ENCODE results near the gene MPDU1.
A peak's percentile ranks its signal among the peaks of the same experiment; 100 is the strongest.
"Not testable (repeated sequence)": the region's sequence is repeated elsewhere in the genome, so short reads cannot be mapped to it uniquely, and the experiment has no call there.

MPDU1 gene

GRCh38 chr17:7586673-7587419 lies 3.2 kb downstream of the MPDU1 start:
- Histone ChIP-seq H3K9ac (ENCODE audit: low read depth, low read length) (no peak overlapping the region), H3K9me3 (ENCODE audit: control insufficient read depth, insufficient read depth, low read length) (no peaks in the 10 kb centered on the region), H3K36me3 (ENCODE audit: insufficient read depth, low read length) (no peaks in the 10 kb centered on the region), H3K4me1 (ENCODE audit: insufficient read depth, low read length) (peaks cover 23% of the 10 kb centered on the region; the same call in 1 of the 2 replicates)

GRCh38 chr17:7587420-7588151 lies 3.9 kb downstream of the MPDU1 start:
- H3K9ac ChIP-seq (ENCODE audit: low read depth, low read length) = peak overlapping the region; percentile 87; the same call in 1 of the 2 replicates
- H3K36me3 ChIP-seq (ENCODE audit: insufficient read depth, low read length) = peaks cover 3% of the 10 kb centered on the region; the same call in 1 of the 2 replicates
- H3K9me3 ChIP-seq (ENCODE audit: control insufficient read depth, insufficient read depth, low read length) = no peaks in the 10 kb centered on the region
- peaks cover 23% of the 10 kb centered on the region; the same call in 1 of the 2 replicates for H3K4me1 ChIP-seq (ENCODE audit: insufficient read depth, low read length)

- peaks cover 3% of the 10 kb centered on the region for H3K36me3 ChIP-seq (ENCODE audit: insufficient read depth, low read length)
- peak overlapping the region; percentile 87 for H3K9ac ChIP-seq (ENCODE audit: low read depth, low read length)
- peaks cover 23% of the 10 kb centered on the region; the same call in 1 of the 2 replicates for H3K4me1 ChIP-seq (ENCODE audit: insufficient read depth, low read length)
Measured at GRCh38 chr17:7588553-7589203, 5.0 kb downstream of the MPDU1 start.

GRCh38 chr17:7589204-7589868 lies 5.7 kb downstream of the MPDU1 start:
- H3K4me1 ChIP-seq (ENCODE audit: insufficient read depth, low read length) = peaks cover 23% of the 10 kb centered on the region; the same call in 1 of the 2 replicates
- peak overlapping the region; percentile 87 for H3K9ac ChIP-seq (ENCODE audit: low read depth, low read length)
- H3K9me3 ChIP-seq (ENCODE audit: control insufficient read depth, insufficient read depth, low read length) = no peaks in the 10 kb centered on the region
- H3K36me3 ChIP-seq (ENCODE audit: insufficient read depth, low read length) = peaks cover 3% of the 10 kb centered on the region

More at GRCh38 chr17:7588553-7589203, 5.0 kb downstream of the MPDU1 start:
- H3K9me3 ChIP-seq (ENCODE audit: control insufficient read depth, insufficient read depth, low read length) = no peaks in the 10 kb centered on the region

- peaks cover 23% of the 10 kb centered on the region; the same call in 1 of the 2 replicates for H3K4me1 ChIP-seq (ENCODE audit: insufficient read depth, low read length)
- H3K9me3 ChIP-seq (ENCODE audit: control insufficient read depth, insufficient read depth, low read length) = no peaks in the 10 kb centered on the region
- H3K9ac ChIP-seq (ENCODE audit: low read depth, low read length) = peak within 1 kb of the TSS; percentile 87
- H3K36me3 ChIP-seq (ENCODE audit: insufficient read depth, low read length) = peaks cover 5% of the 10 kb centered on the region
Measured at GRCh38 chr17:7589891-7590691, 6.4 kb downstream of the MPDU1 start, which contains the start of gene SOX15. Gene SOX15, minus strand, starts transcription at chr17:7590094. Its CDS starts 418 bp downstream, at chr17:7589676.

- Histone ChIP-seq H3K9me3 (ENCODE audit: control insufficient read depth, insufficient read depth, low read length) (no peaks in the 10 kb centered on the region), H3K36me3 (ENCODE audit: insufficient read depth, low read length) (peaks cover 9% of the 10 kb centered on the region), H3K4me1 (ENCODE audit: insufficient read depth, low read length) (peaks cover 23% of the 10 kb centered on the region; the same call in 1 of the 2 replicates), H3K9ac (ENCODE audit: low read depth, low read length) (peak overlapping the region; percentile 26)
Measured at GRCh38 chr17:7590743-7591142, 7.1 kb downstream of the MPDU1 start.

- Histone ChIP-seq H3K36me3 (ENCODE audit: insufficient read depth, low read length) (peaks cover 9% of the 10 kb centered on the region), H3K9ac (ENCODE audit: low read depth, low read length) (no peak overlapping the region), H3K9me3 (ENCODE audit: control insufficient read depth, insufficient read depth, low read length) (no peaks in the 10 kb centered on the region), H3K4me1 (ENCODE audit: insufficient read depth, low read length) (peaks cover 23% of the 10 kb centered on the region; the same call in 1 of the 2 replicates)
Measured at GRCh38 chr17:7591596-7591995, 7.9 kb downstream of the MPDU1 start.

GRCh38 chr17:7592422-7593021 lies 8.9 kb downstream of the MPDU1 start:
- no peak overlapping the region for H3K9ac ChIP-seq (ENCODE audit: low read depth, low read length)
- peaks cover 17% of the 10 kb centered on the region; the same call in 1 of the 2 replicates for H3K4me1 ChIP-seq (ENCODE audit: insufficient read depth, low read length)
- peaks cover 9% of the 10 kb centered on the region for H3K36me3 ChIP-seq (ENCODE audit: insufficient read depth, low read length)
- H3K9me3 ChIP-seq (ENCODE audit: control insufficient read depth, insufficient read depth, low read length) = no peaks in the 10 kb centered on the region

GRCh38 chr17:7593296-7593695 lies 9.6 kb downstream of the MPDU1 start:
- no peaks in the 10 kb centered on the region for H3K9me3 ChIP-seq (ENCODE audit: control insufficient read depth, insufficient read depth, low read length)
- peaks cover 14% of the 10 kb centered on the region; the same call in 1 of the 2 replicates for H3K4me1 ChIP-seq (ENCODE audit: insufficient read depth, low read length)
- peaks cover 9% of the 10 kb centered on the region for H3K36me3 ChIP-seq (ENCODE audit: insufficient read depth, low read length)
- no peak overlapping the region for H3K9ac ChIP-seq (ENCODE audit: low read depth, low read length)

GRCh38 chr17:7597561-7597960 lies 13.9 kb downstream of the MPDU1 start:
- not testable (repeated sequence) for H3K4me1 ChIP-seq (ENCODE audit: insufficient read depth, low read length); H3K9ac ChIP-seq (ENCODE audit: low read depth, low read length); H3K9me3 ChIP-seq (ENCODE audit: control insufficient read depth, insufficient read depth, low read length); H3K36me3 ChIP-seq (ENCODE audit: insufficient read depth, low read length)

GRCh38 chr17:7606280-7606679 lies 22.6 kb downstream of the MPDU1 start:
- Histone ChIP-seq H3K9me3 (ENCODE audit: control insufficient read depth, insufficient read depth, low read length) (no peaks in the 10 kb centered on the region), H3K4me1 (ENCODE audit: insufficient read depth, low read length) (no peaks in the 10 kb centered on the region), H3K9ac (ENCODE audit: low read depth, low read length) (no peak overlapping the region), H3K36me3 (ENCODE audit: insufficient read depth, low read length) (no peaks in the 10 kb centered on the region; the same call in none of the 2 replicates)

GRCh38 chr17:7610641-7611040 lies 27.0 kb downstream of the MPDU1 start:
- Histone ChIP-seq H3K9ac (ENCODE audit: low read depth, low read length) (no peak overlapping the region), H3K9me3 (ENCODE audit: control insufficient read depth, insufficient read depth, low read length) (no peaks in the 10 kb centered on the region), H3K36me3 (ENCODE audit: insufficient read depth, low read length) (no peaks in the 10 kb centered on the region), H3K4me1 (ENCODE audit: insufficient read depth, low read length) (no peaks in the 10 kb centered on the region; the same call in 1 of the 2 replicates)

All from ES-I3 (cell line).